Vagina (tissue), 2 donors: ENCODE data around the gene DNAJC7. TPM values are rescaled to one million over a fixed set of nuclear protein-coding genes. Genes with fewer than 3 reads are reported as not detected.

Experiments
- DNase-seq, 2 donors: peaks; one replicate each; pipeline ENCODE4 v3.0.0-alpha.2; 2017; ENCODE audit errors: extremely low spot score in 2 of 2
- H3K27ac ChIP-seq: fragments of 200-600 bp; sonication (generic); one replicate; pipeline ENCODE4 v1.5.1; 2019
- H3K27me3 ChIP-seq: fragments of 200-600 bp; sonication (generic); one replicate; pipeline ENCODE4 v1.5.1; 2019
- H3K36me3 ChIP-seq, 2 donors: fragments of 200-600 bp; sonication (generic); one replicate each; pipeline ENCODE4 v1.5.1; 2017 to 2019
- H3K4me1 ChIP-seq: fragments of 200-600 bp; sonication (generic); one replicate; pipeline ENCODE4 v1.5.1; 2019
- H3K4me3 ChIP-seq, 2 donors: fragments of 200-600 bp; sonication (generic); 1 replicate in 1 of 2; 2 replicates in 1 of 2; pipeline ENCODE4 v1.5.1; 2016 to 2019
- H3K9me3 ChIP-seq: fragments of 200-600 bp; sonication (generic); one replicate; pipeline ENCODE4 v1.5.1; 2019
- POLR2A ChIP-seq, 2 donors: fragments of 450-650 bp; IDR thresholded peaks; one replicate each; pipeline ENCODE4 v1.6.1; 2017; ENCODE audit warnings: antibody characterized with exemption in 2 of 2, mild to moderate bottlenecking in 2 of 2, moderate library complexity in 2 of 2
- POLR2AphosphoS5 ChIP-seq, 2 donors: sonication (generic); formaldehyde crosslinking; IDR thresholded peaks; one replicate each; pipeline ENCODE4 v1.9.0; 2017; ENCODE audit warnings: antibody characterized with exemption in 2 of 2, mild to moderate bottlenecking in 2 of 2, low read depth in 1 of 2; ENCODE audit not compliant: insufficient read depth in 1 of 2
- intact Hi-C: fragments of 100-400 bp; cut with DNase I; formaldehyde crosslinking; loops from one replicate; pipeline ENCODE4 v1.15.1; 2023
- total RNA-seq: library from RNA; depleted of rRNA; stranded (reverse); fragments of >200 nt; gene quantifications from one replicate; pipeline ENCODE4 v1.2.3, GENCODE V29; 2016
- TF ChIP-seq, protein P1 (sequence below), 3 experiments: fragments of 450-650 bp in 2 of 3; fragments of 200-600 bp in 1 of 3; sonication (generic) in 1 of 3; IDR thresholded peaks; one replicate each; pipeline ENCODE4 v1.5.1; 2017 to 2019; ENCODE audit warnings: antibody characterized with exemption in 3 of 3, mild to moderate bottlenecking in 2 of 3, moderate library complexity in 2 of 3

DNAJC7 gene
- total RNA-seq, 1 donor from 2014 or later = 60.2 TPM

DNA sequence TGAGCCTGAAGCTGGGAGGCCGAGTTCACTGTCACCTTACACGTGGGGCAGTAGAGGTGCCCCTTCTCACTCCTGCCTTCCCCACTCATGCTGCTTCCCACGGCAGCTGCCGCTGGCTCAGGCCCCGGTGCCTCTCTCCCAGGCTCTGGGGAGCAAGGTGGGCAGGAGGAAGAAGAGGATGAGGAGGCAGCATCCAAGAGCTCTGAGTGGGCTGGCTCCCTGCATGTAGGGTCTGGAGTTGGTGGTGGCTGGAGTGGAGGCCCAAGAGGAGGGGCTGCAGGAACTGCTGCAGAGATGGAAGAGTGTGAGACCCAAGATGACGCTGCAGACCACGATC, 11.5 kb upstream of the DNAJC7 start:
- Histone ChIP-seq H3K36me3 (no peaks in the 10 kb centered on the region), H3K27me3 (no peaks in the 10 kb centered on the region), H3K9me3 (no peaks in the 10 kb centered on the region), H3K4me3 (no peak overlapping the region), H3K4me1 (peaks cover 13% of the 10 kb centered on the region), H3K27ac (no peak overlapping the region)
- intact Hi-C loops = no loop called here
- no peak for DNase-seq
- TF ChIP-seq, protein P1, sequence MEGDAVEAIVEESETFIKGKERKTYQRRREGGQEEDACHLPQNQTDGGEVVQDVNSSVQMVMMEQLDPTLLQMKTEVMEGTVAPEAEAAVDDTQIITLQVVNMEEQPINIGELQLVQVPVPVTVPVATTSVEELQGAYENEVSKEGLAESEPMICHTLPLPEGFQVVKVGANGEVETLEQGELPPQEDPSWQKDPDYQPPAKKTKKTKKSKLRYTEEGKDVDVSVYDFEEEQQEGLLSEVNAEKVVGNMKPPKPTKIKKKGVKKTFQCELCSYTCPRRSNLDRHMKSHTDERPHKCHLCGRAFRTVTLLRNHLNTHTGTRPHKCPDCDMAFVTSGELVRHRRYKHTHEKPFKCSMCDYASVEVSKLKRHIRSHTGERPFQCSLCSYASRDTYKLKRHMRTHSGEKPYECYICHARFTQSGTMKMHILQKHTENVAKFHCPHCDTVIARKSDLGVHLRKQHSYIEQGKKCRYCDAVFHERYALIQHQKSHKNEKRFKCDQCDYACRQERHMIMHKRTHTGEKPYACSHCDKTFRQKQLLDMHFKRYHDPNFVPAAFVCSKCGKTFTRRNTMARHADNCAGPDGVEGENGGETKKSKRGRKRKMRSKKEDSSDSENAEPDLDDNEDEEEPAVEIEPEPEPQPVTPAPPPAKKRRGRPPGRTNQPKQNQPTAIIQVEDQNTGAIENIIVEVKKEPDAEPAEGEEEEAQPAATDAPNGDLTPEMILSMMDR (IDR thresholded peaks at IDR 0.05) = no peak
- TF ChIP-seq POLR2AphosphoS5 (IDR thresholded peaks at IDR 0.05; ENCODE audit: insufficient read depth in 1 of 2, low read depth in 1 of 2) (no peak), POLR2A (IDR thresholded peaks at IDR 0.05) (no peak)

- peaks cover 13% of the 10 kb centered on the region for H3K4me1 ChIP-seq
- H3K27me3 ChIP-seq = no peaks in the 10 kb centered on the region
- H3K4me3 ChIP-seq = no peak overlapping the region
- intact Hi-C loops = no loop called here
- no peaks in the 10 kb centered on the region for H3K9me3 ChIP-seq
- H3K36me3 ChIP-seq = peaks cover 0 to 1% of the 10 kb centered on the region in 2 donors
- no peak overlapping the region for H3K27ac ChIP-seq
- DNase-seq = no peak
- no peak for TF ChIP-seq POLR2AphosphoS5 (IDR thresholded peaks at IDR 0.05; ENCODE audit: insufficient read depth in 1 of 2, low read depth in 1 of 2)
- TF ChIP-seq, protein P1 (IDR thresholded peaks at IDR 0.05) = no peak
- TF ChIP-seq POLR2A (IDR thresholded peaks at IDR 0.05) = no peak
Observed at GRCh38 chr17:42027961-42028790, 10.9 kb upstream of the DNAJC7 start.

DNA sequence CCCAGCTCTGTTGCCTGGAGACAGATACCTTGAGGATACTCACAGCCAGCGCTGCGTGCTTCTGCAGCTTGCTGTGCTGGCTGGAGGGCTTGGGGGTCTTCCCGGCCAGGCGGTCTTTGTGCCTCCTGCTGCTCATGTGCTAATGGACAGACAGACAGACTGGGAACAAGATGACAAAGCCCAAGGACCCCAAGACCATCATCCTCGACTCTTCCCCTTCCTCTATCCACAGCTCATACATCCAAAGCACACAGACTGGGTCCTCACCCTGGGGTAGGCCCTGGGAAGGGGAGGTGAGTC, 10.3 kb upstream of the DNAJC7 start:
- no peak overlapping the region for H3K4me3 ChIP-seq
- H3K9me3 ChIP-seq = no peaks in the 10 kb centered on the region
- no peak for DNase-seq
- intact Hi-C loops = no loop called here
- no peaks in the 10 kb centered on the region for H3K27me3 ChIP-seq
- no peak overlapping the region for H3K27ac ChIP-seq
- H3K36me3 ChIP-seq = peaks cover 0 to 8% of the 10 kb centered on the region in 2 donors
- H3K4me1 ChIP-seq = peaks cover 13% of the 10 kb centered on the region
- TF ChIP-seq, protein P1 (IDR thresholded peaks at IDR 0.05) = no peak
- TF ChIP-seq POLR2A (IDR thresholded peaks at IDR 0.05) (no peak), POLR2AphosphoS5 (IDR thresholded peaks at IDR 0.05; ENCODE audit: insufficient read depth in 1 of 2, low read depth in 1 of 2) (no peak)

DNA sequence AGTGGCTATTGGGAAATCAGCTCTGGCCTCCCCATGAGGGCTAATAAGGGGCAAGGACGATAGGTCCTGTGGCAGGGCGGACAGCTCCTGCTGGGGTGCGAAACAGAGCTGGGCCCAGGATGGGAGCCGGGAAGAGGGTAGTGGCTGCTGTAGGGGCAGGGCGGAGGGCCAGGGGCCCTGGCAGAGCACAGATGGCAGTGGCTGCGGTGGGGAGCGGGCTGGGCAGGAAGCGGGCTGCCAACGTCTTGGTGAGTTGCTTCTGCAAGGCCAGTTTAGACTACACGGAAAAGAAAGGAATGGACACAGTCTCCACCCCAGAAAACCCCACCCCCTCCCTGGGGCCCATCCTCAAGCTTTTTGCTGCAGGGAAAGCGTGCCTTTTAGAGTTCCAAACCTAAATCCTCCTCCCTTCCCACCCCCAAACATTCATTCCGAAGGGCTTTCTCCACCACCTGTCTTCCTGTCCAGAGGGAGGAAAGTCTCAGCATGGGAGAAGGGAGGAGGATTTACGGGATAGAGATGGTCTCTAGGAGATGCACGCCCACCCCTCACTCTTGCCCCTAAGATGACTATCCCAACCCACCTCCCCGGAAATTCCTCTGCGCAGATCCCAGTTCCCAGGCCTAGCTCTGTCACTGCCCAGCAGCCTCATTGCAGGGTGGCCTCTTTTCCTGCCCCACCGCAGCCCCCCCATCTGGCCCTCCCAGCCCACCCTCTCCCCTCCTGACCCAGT, 9.8 kb upstream of the DNAJC7 start:
- intact Hi-C loops = no loop called here
- Histone ChIP-seq H3K4me3 (no peak overlapping the region), H3K27me3 (no peaks in the 10 kb centered on the region), H3K4me1 (peaks cover 13% of the 10 kb centered on the region), H3K27ac (no peak overlapping the region), H3K36me3 (peaks cover 0 to 13% of the 10 kb centered on the region in 2 donors), H3K9me3 (no peaks in the 10 kb centered on the region)
- no peak for TF ChIP-seq POLR2AphosphoS5 (IDR thresholded peaks at IDR 0.05; ENCODE audit: insufficient read depth in 1 of 2, low read depth in 1 of 2)
- TF ChIP-seq POLR2A (IDR thresholded peaks at IDR 0.05) = no peak
- no peak for DNase-seq

- H3K27ac ChIP-seq = no peak overlapping the region
- no peak overlapping the region for H3K4me3 ChIP-seq
- peaks cover 0 to 17% of the 10 kb centered on the region in 2 donors for H3K36me3 ChIP-seq
- no peak for DNase-seq
- TF ChIP-seq, protein P1 (IDR thresholded peaks at IDR 0.05) = no peak
- TF ChIP-seq POLR2A (IDR thresholded peaks at IDR 0.05) = no peak
- no peak for TF ChIP-seq POLR2AphosphoS5 (IDR thresholded peaks at IDR 0.05; ENCODE audit: insufficient read depth in 1 of 2, low read depth in 1 of 2)
- no peaks in the 10 kb centered on the region for H3K9me3 ChIP-seq
- H3K4me1 ChIP-seq = peaks cover 19% of the 10 kb centered on the region
- intact Hi-C loops = loop anchor here (2.0 kb wide), 1 partner anchor 91 kb away; no protein-coding TSS in a partner anchor
- H3K27me3 ChIP-seq = no peaks in the 10 kb centered on the region
Observed at GRCh38 chr17:42025936-42026335, 8.7 kb upstream of the DNAJC7 start.
